K562 (cell line): ENCODE data around the gene POLR2A. TPM values are rescaled to one million over a fixed set of nuclear protein-coding genes. Genes with fewer than 3 reads are reported as not detected.

Source experiments
- ATAC-seq: fragments of 200-7000 bp; cut with Tn5 transposase; 3 replicates; pipeline ENCODE4 v1.9.1; 2020; ENCODE audit warnings: moderate library complexity
- BruUV-seq: library from RNA; stranded (reverse); fragments of 400-500 nt; replicated peaks from 2 replicates; lab custom pipeline; 2021; lab: Mats Ljungman, UMichigan
- CTCF ChIA-PET: fragments of 300-600 bp; formaldehyde crosslinking; extraction: SDS; loops from one replicate; lab custom pipeline; 2021; ENCODE audit warnings: low intra/inter-chr PET ratio; lab: Yijun Ruan, JAX
- POLR2A ChIA-PET: fragments of 300-600, 350-650 bp; sonication (Branson Sonifier 250); formaldehyde crosslinking; extraction: SDS; loops from one replicate; lab custom pipeline; 2021; ENCODE audit warnings: antibody characterized with exemption, inconsistent platforms; lab: Yijun Ruan, JAX
- DNase-seq, 4 experiments: peaks; one replicate each; pipeline versions ENCODE4 v3.0.0 to v3.0.0-alpha.2; 2011 to 2018; ENCODE audit warnings: low spot score in 3 of 4, mixed read lengths in 3 of 4; ENCODE audit errors: extremely low read depth in 1 of 4
- FAIRE-seq: peaks from 2 replicates; lab custom pipeline; 2011; peaks lifted over from hg19 to GRCh38; lab: Jason Lieb, UNC
- H2AFZ ChIP-seq: 2 replicates; pipeline ENCODE4 v1.6.0; 2011; ENCODE audit warnings: low read depth, low read length, control low read depth, inconsistent platforms
- H3K27ac ChIP-seq: fragments of 200-600 bp; 3 replicates; pipeline ENCODE4 v1.8.0; 2011; ENCODE audit warnings: low read depth, mild to moderate bottlenecking, control low read depth, inconsistent platforms, low read length, moderate library complexity, mixed read lengths; ENCODE audit errors: extremely low read depth
- H3K27me3 ChIP-seq, 2 experiments: fragments of 300-600 bp in 1 of 2; 2 replicates in 1 of 2; 3 replicates in 1 of 2; pipeline versions ENCODE4 v1.6.0 to v1.8.0; 2011; ENCODE audit warnings: inconsistent platforms in 2 of 2, low read length in 2 of 2, mild to moderate bottlenecking in 1 of 2, mixed read lengths in 1 of 2, moderate library complexity in 1 of 2; ENCODE audit not compliant: control insufficient read depth in 2 of 2, insufficient read depth in 2 of 2
- H3K36me3 ChIP-seq: fragments of 300-600 bp; 3 replicates; pipeline ENCODE4 v1.8.0; 2011; ENCODE audit warnings: mild to moderate bottlenecking, low read length, inconsistent platforms; ENCODE audit not compliant: control insufficient read depth, insufficient read depth
- H3K4me1 ChIP-seq, 2 experiments: fragments of 200-600 bp in 1 of 2; replicated peaks in 1 of 2; 2 replicates in 1 of 2; 3 replicates in 1 of 2; pipeline versions ENCODE4 v1.5.1 to v1.8.0; 2011; ENCODE audit warnings: inconsistent platforms in 2 of 2, low read length in 2 of 2, mild to moderate bottlenecking in 1 of 2, mixed read lengths in 1 of 2, moderate library complexity in 1 of 2; ENCODE audit not compliant: control insufficient read depth in 2 of 2, insufficient read depth in 2 of 2
- H3K4me2 ChIP-seq: 2 replicates; pipeline ENCODE4 v1.6.1; 2011; ENCODE audit warnings: low read length, control low read depth, inconsistent platforms, mixed read lengths; ENCODE audit not compliant: insufficient read depth
- H3K4me3 ChIP-seq: fragments of 200-600 bp; sonication (generic), shearing (Covaris generic); 2 replicates; pipeline ENCODE4 v1.5.1; 2016; ENCODE audit warnings: control low read depth, inconsistent platforms
- H3K79me2 ChIP-seq: fragments of 200-600 bp; 3 replicates; pipeline ENCODE4 v1.8.0; 2011; ENCODE audit warnings: low read length, inconsistent platforms; ENCODE audit not compliant: control insufficient read depth, insufficient read depth
- H3K9ac ChIP-seq, 2 experiments: 2 replicates each; pipeline versions ENCODE4 v1.6.0 to v1.6.1; 2011; ENCODE audit warnings: low read depth in 2 of 2, low read length in 2 of 2, control low read depth in 1 of 2, inconsistent platforms in 1 of 2, mild to moderate bottlenecking in 1 of 2, mixed read lengths in 1 of 2; ENCODE audit not compliant: insufficient read depth in 1 of 2
- H3K9me1 ChIP-seq: one replicate; pipeline ENCODE4 v1.6.0; 2011; ENCODE audit warnings: inconsistent platforms, mild to moderate bottlenecking, low read length, moderate library complexity; ENCODE audit not compliant: control insufficient read depth, insufficient read depth
- H3K9me3 ChIP-seq: replicated peaks from 2 replicates; pipeline ENCODE4 v1.5.1; 2011; ENCODE audit warnings: low read depth, low read length, inconsistent platforms; ENCODE audit not compliant: control insufficient read depth, insufficient read depth
- H4K20me1 ChIP-seq: replicated peaks from 2 replicates; pipeline ENCODE4 v1.6.1; 2011; ENCODE audit warnings: low read length, inconsistent platforms, mixed read lengths; ENCODE audit not compliant: control insufficient read depth, insufficient read depth
- BACH1 ChIP-seq: fragments of 200-800 bp; sonication (Bioruptor generic); IDR thresholded peaks from 2 replicates; pipeline ENCODE4 v1.6.1; 2016; ENCODE audit warnings: missing genetic modification characterization, missing compliant biosample characterization
- HNRNPUL1 ChIP-seq: fragments of 200-400 bp; formaldehyde crosslinking; IDR thresholded peaks from 2 replicates; pipeline ENCODE4 v1.6.1; 2017; ENCODE audit warnings: low read length
- MLLT1 ChIP-seq, 2 experiments: fragments of 450-650 bp; IDR thresholded peaks; 2 replicates each; pipeline ENCODE4 v1.6.1; 2016
- PURB ChIP-seq: sonication (generic); formaldehyde crosslinking; IDR thresholded peaks from 2 replicates; pipeline ENCODE4 v1.9.0; 2021; ENCODE audit warnings: low read depth, mild to moderate bottlenecking, missing genetic modification reagents
- SNRNP70 ChIP-seq: fragments of 200-400 bp; formaldehyde crosslinking; optimal IDR thresholded peaks from 2 replicates; pipeline ENCODE3; 2017; ENCODE audit warnings: low read depth, low read length
- WGBS: fragments of 100-300 bp; shearing (Covaris generic); methylation state at CpG from one replicate; pipeline ENCODE4 v1.1.6; 2016; ENCODE audit warnings: low coverage, mixed read lengths; ENCODE audit not compliant: insufficient coverage; ENCODE audit errors: missing lambda C conversion rate; 5-methylcytosine and 5-hydroxymethylcytosine counted together
- in situ Hi-C: fragments of 300-500 bp; cut with MboI; formaldehyde crosslinking; loops from 4 replicates; pipeline ENCODE4 v1.15.0; 2018; ENCODE audit warnings: inconsistent platforms, mixed read lengths
- intact Hi-C: fragments of 100-400 bp; cut with micrococcal nuclease; formaldehyde crosslinking; loops from 2 replicates; pipeline ENCODE4 v1.14.2; 2022
- polyA plus RNA-seq, 8 experiments: library from polyadenylated mRNA; depleted of rRNA in 4 of 8; stranded (reverse) in 5 of 8; unstranded in 3 of 8; fragments of >200 nt; fragmentation: Nextera tagmentation in 2 of 8; fragmentation: Illumina TruSeq in 1 of 8; extraction: Ambion mirVana in 2 of 8; extraction: Trizol in 1 of 8; gene quantifications; 2 replicates each; pipeline versions ENCODE4 v1.2.1 to v1.2.3, GENCODE V29; 2011 to 2014; ENCODE audit warnings: inconsistent platforms in 1 of 8, missing spikeins in 1 of 8
- total RNA-seq, 7 experiments: library from RNA; depleted of rRNA in 6 of 7; stranded (reverse); fragments of >200 nt in 6 of 7; fragmentation: Illumina TruSeq in 2 of 7; extraction: Trizol in 2 of 7; gene quantifications; 2 replicates each; pipeline versions ENCODE4 v1.2.1 to v1.2.3, GENCODE V29; 2011 to 2021; ENCODE audit warnings: low replicate concordance in 1 of 7

POLR2A gene
- total and polyA plus RNA-seq, 9 of the 15 experiments (the other 6 are each of a cell fraction or from before 2014, with no cell fraction given): 1.3 to 109 (median 12.4) TPM

GRCh38 chr17:7476951-7477350 is 7.2 kb upstream of the POLR2A start:
- no TSS peak for BruUV-seq
- FAIRE-seq (no peak), ATAC-seq (no peak), DNase-seq (no peak)
- no peak for TF ChIP-seq HNRNPUL1
- no peak for TF ChIP-seq MLLT1 (IDR thresholded peaks at IDR 0.05)
- TF ChIP-seq PURB: no peak
- no peak for TF ChIP-seq BACH1 (tag)
- no peak for TF ChIP-seq SNRNP70
- intact Hi-C loops (no loop called here), in situ Hi-C loops (no loop called here)
- Histone ChIP-seq H3K27ac (peak overlapping the region; percentile 92), H4K20me1 (0 out of 2 replicates have a peak, but pooled peaks cover 13% of the 10 kb centered on the region), H3K9ac (peak overlapping the region; percentile 82 to 94), H3K79me2 (peaks cover 78% of the 10 kb centered on the region), H3K27me3 (no peaks in the 10 kb centered on the region), H3K36me3 (no peaks in the 10 kb centered on the region; the same call in 1 of the 3 replicates), H3K4me3 (peak overlapping the region; percentile 70; the same call in 1 of the 2 replicates), H3K4me1 (peaks cover 37 to 57% of the 10 kb centered on the region in 2 experiments), H2AFZ (no peak overlapping the region), H3K9me3 (no peaks in the 10 kb centered on the region), H3K4me2 (peak overlapping the region; percentile 93), H3K9me1 (no peaks in the 10 kb centered on the region)
- ChIA-PET POLR2A (interaction anchor here (0.5 to 2.6 kb wide), 7 partner anchors 8 to 210 kb away, joined by 3 to 13 read pairs (median 6); partner anchors contain the start of gene POLR2A), CTCF (no interaction called here)
- 72% methylated on average over 3 of the region's 5 CpGs for WGBS
